OCI-LY3 (cell line): ENCODE measurements around the gene FTSJ1.
"Not testable (repeated sequence)": the region's sequence is repeated elsewhere in the genome, so short reads cannot be mapped to it uniquely, and the experiment has no call there.

Source experiments
- H2AFZ ChIP-seq: fragments of 200-600, 300-600 bp; shearing (Covaris generic); 2 replicates; pipeline ENCODE4 v1.6.0; 2014; ENCODE audit warnings: antibody characterized with exemption, low read depth, low read length
- H3K27ac ChIP-seq: fragments of 200-600, 300-600 bp; sonication (generic); 2 replicates; pipeline ENCODE4 v1.5.1; 2014; ENCODE audit warnings: mild to moderate bottlenecking, low read length, moderate library complexity, mixed read lengths
- H3K27me3 ChIP-seq: fragments of 200-600, 300-600 bp; sonication (generic); 2 replicates; pipeline ENCODE4 v1.6.1; 2014; ENCODE audit warnings: low read depth, low read length, mixed read lengths
- H3K36me3 ChIP-seq: fragments of 200-600, 300-600 bp; sonication (generic); replicated peaks from 2 replicates; pipeline ENCODE3; 2014; ENCODE audit warnings: low read depth, low read length, mixed read lengths
- H3K4me1 ChIP-seq: fragments of 300-600, 200-600 bp; sonication (generic); 2 replicates; pipeline ENCODE4 v1.6.1; 2014; ENCODE audit warnings: low read length, mixed read lengths
- H3K4me2 ChIP-seq: fragments of 200-600, 300-600 bp; sonication (generic); 2 replicates; pipeline ENCODE4 v1.6.1; 2014; ENCODE audit warnings: low read length, mixed read lengths
- H3K4me3 ChIP-seq: fragments of 300-600, 200-600 bp; sonication (generic); 2 replicates; pipeline ENCODE4 v1.5.1; 2014; ENCODE audit warnings: antibody characterized with exemption, mild to moderate bottlenecking, low read length, moderate library complexity
- H3K79me2 ChIP-seq: fragments of 300-600, 200-600 bp; shearing (Covaris generic); 2 replicates; pipeline ENCODE4 v1.6.1; 2014; ENCODE audit warnings: mild to moderate bottlenecking, low read length, mixed read lengths
- H3K9ac ChIP-seq: fragments of 300-600, 200-600 bp; shearing (Covaris generic); 2 replicates; pipeline ENCODE4 v1.6.0; 2014; ENCODE audit warnings: mild to moderate bottlenecking, low read length, moderate library complexity
- H3K9me3 ChIP-seq: fragments of 200-600, 300-600 bp; shearing (Covaris generic); 2 replicates; pipeline ENCODE4 v1.6.1; 2014; ENCODE audit warnings: low read length, mixed read lengths; ENCODE audit not compliant: insufficient read depth
- H4K20me1 ChIP-seq: fragments of 200-600, 300-600 bp; sonication (generic); 2 replicates; pipeline ENCODE4 v1.6.1; 2016; ENCODE audit warnings: low read length, mixed read lengths; ENCODE audit not compliant: insufficient read depth
- EZH2phosphoT487 ChIP-seq: fragments of 200-600 bp; shearing (Covaris generic); IDR thresholded peaks from 2 replicates; pipeline ENCODE4 v1.6.1; 2018; ENCODE audit warnings: antibody characterized with exemption, mixed run types, low read depth
- TF ChIP-seq, protein P1 (sequence below): fragments of 200-600, 300-600 bp; sonication (generic); IDR thresholded peaks from 2 replicates; pipeline ENCODE4 v1.5.1; 2014; ENCODE audit warnings: antibody characterized with exemption, low read length, low read depth

Gene FTSJ1

DNA sequence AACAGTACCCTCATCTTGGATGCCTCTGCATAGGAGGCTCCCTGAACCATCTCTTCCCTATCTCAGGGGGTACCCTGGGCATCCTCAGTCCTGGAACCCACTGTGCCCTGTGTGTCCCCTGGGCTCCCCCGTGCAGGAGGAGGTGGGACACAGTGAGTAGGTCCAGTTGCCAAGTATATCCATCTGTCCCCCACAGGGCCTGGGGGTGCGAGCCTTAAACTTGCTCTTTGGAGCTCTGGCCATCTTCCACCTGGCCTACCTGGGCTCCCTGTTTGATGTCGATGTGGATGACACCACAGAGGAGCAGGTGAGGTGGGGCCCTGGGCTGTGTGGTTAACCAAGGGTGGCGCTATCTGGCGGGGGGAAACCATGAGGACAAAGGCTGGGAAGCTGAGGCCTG, 41.0 kb downstream of the FTSJ1 start:
- H2AFZ ChIP-seq = no peak overlapping the region
- H3K4me1 ChIP-seq = peaks cover 10% of the 10 kb centered on the region
- H3K4me2 ChIP-seq = no peak overlapping the region
- TF ChIP-seq, protein P1, sequence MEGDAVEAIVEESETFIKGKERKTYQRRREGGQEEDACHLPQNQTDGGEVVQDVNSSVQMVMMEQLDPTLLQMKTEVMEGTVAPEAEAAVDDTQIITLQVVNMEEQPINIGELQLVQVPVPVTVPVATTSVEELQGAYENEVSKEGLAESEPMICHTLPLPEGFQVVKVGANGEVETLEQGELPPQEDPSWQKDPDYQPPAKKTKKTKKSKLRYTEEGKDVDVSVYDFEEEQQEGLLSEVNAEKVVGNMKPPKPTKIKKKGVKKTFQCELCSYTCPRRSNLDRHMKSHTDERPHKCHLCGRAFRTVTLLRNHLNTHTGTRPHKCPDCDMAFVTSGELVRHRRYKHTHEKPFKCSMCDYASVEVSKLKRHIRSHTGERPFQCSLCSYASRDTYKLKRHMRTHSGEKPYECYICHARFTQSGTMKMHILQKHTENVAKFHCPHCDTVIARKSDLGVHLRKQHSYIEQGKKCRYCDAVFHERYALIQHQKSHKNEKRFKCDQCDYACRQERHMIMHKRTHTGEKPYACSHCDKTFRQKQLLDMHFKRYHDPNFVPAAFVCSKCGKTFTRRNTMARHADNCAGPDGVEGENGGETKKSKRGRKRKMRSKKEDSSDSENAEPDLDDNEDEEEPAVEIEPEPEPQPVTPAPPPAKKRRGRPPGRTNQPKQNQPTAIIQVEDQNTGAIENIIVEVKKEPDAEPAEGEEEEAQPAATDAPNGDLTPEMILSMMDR = no peak
- H3K27ac ChIP-seq = no peak overlapping the region
- H3K4me3 ChIP-seq = no peak overlapping the region
- H3K79me2 ChIP-seq = peaks cover 3% of the 10 kb centered on the region
- no peaks in the 10 kb centered on the region for H3K9me3 ChIP-seq
- H3K9ac ChIP-seq = no peak overlapping the region
- no peaks in the 10 kb centered on the region for H3K27me3 ChIP-seq
- no peaks in the 10 kb centered on the region for H4K20me1 ChIP-seq
- no peaks in the 10 kb centered on the region for H3K36me3 ChIP-seq

DNA sequence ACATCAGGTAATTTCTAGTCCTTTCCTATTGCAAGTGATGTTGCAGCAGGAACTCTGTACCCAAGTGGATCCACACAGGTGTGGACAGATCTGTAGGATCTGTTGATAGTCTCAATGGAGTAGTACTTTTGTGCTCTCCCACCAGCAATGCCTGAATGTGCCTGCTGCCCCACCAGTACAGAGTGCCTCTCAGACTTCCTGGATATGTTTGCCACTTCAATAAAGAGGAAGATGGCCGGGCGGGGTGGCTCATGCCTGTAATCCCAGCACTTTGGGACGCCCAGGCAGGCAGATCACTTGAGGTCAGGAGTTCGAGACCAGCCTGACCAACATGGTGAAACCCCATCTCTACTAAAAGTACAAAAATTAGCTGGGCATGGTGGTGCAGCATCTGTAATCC, 43.5 kb downstream of the FTSJ1 start:
- not testable (repeated sequence) for H4K20me1 ChIP-seq, H3K27ac ChIP-seq, H3K9me3 ChIP-seq, H3K4me3 ChIP-seq, H3K9ac ChIP-seq, H3K4me2 ChIP-seq, H2AFZ ChIP-seq, H3K27me3 ChIP-seq
- H3K79me2 ChIP-seq = peaks cover 23% of the 10 kb centered on the region
- peaks cover 14% of the 10 kb centered on the region for H3K4me1 ChIP-seq
- peaks cover 11% of the 10 kb centered on the region for H3K36me3 ChIP-seq

DNA sequence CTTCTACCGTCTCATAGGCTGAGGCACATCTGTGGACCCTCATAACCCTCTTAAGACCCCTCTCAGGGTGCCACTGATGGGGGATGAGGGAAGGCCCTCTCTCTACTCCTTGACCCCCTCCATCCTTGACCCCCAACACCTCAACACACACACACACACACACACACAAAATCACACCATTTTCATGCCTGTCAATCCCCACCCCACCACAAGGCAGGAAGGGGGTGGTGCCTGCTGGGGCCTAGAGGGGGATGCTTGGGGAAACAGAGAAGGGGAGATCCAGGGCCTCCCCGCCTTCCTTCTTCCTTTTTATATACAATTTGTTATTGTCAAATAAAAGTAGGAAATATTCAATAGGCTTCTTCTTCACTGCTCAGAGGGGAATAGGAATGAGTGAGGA, 44.5 kb downstream of the FTSJ1 start:
- H4K20me1 ChIP-seq = no peaks in the 10 kb centered on the region
- H3K79me2 ChIP-seq = peaks cover 31% of the 10 kb centered on the region
- peak overlapping the region; percentile 90 for H3K27ac ChIP-seq
- peaks cover 17% of the 10 kb centered on the region for H3K36me3 ChIP-seq
- peaks cover 14% of the 10 kb centered on the region for H3K4me1 ChIP-seq
- H3K9me3 ChIP-seq = no peaks in the 10 kb centered on the region
- peak overlapping the region; percentile 97; the same call in 1 of the 2 replicates for H3K4me3 ChIP-seq
- peak overlapping the region; percentile 82; the same call in 1 of the 2 replicates for H3K9ac ChIP-seq
- H3K4me2 ChIP-seq = peak overlapping the region; percentile 97
- no peak overlapping the region for H2AFZ ChIP-seq
- TF ChIP-seq, protein P1 = no peak
- no peak for TF ChIP-seq EZH2phosphoT487
- H3K27me3 ChIP-seq = no peaks in the 10 kb centered on the region

DNA sequence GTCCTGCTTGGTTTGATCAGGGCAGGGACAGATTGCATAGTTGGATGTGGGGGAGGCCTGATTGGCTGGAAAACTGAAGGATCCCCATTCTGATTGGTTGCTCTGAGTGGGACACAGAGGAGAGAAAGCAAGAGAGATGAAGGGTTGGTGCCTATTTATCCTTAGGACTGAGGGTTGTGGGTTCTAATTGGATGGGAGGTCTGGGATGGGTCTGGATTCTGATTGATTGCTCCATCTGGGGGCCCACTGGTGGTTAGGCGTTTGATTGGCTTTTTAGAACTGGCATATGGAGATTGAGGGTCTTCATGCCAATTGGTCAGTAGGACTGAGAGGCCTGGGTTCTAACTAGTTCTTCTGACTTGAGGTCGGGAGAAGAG, 45.0 kb downstream of the FTSJ1 start:
- TF ChIP-seq EZH2phosphoT487 = no peak
- TF ChIP-seq, protein P1 = no peak
- H4K20me1 ChIP-seq = no peaks in the 10 kb centered on the region
- H3K27me3 ChIP-seq = no peaks in the 10 kb centered on the region
- peak overlapping the region; percentile 58 for H2AFZ ChIP-seq
- H3K9ac ChIP-seq = peak overlapping the region; percentile 82
- H3K27ac ChIP-seq = peak overlapping the region; percentile 90
- H3K36me3 ChIP-seq = peaks cover 17% of the 10 kb centered on the region
- H3K4me3 ChIP-seq = peak overlapping the region; percentile 97
- peak overlapping the region; percentile 97 for H3K4me2 ChIP-seq
- H3K79me2 ChIP-seq = peaks cover 31% of the 10 kb centered on the region
- peaks cover 14% of the 10 kb centered on the region for H3K4me1 ChIP-seq
- H3K9me3 ChIP-seq = no peaks in the 10 kb centered on the region
